GM23338 (cell line): ENCODE measurements around the gene GRK3.

Experiments
- CREB1 ChIP-seq: fragments of 250-450 bp; sonication (Bioruptor Pico); IDR thresholded peaks from 2 replicates; pipeline ENCODE4 v1.5.0; 2020; ENCODE audit warnings: low read depth, mild to moderate bottlenecking, moderate library complexity
- CTCF ChIP-seq, 2 experiments: fragments of 200-600 bp in 1 of 2; sonication (generic) in 1 of 2; conservative IDR thresholded peaks; 2 replicates each; pipeline versions ENCODE4 v1.5.1 to v1.6.1; 2016 to 2017; ENCODE audit warnings: antibody characterized with exemption in 2 of 2, low read depth in 2 of 2, mild to moderate bottlenecking in 2 of 2, moderate library complexity in 1 of 2
- EZH2 ChIP-seq: fragments of 200-600 bp; sonication (generic); IDR thresholded peaks from one replicate; pipeline ENCODE4 v1.8.0; 2017; ENCODE audit warnings: antibody characterized with exemption, mild to moderate bottlenecking, low read depth; ENCODE audit not compliant: unreplicated experiment
- EZH2phosphoT487 ChIP-seq: fragments of 200-600 bp; sonication (generic); IDR thresholded peaks from one replicate; pipeline ENCODE4 v1.8.1; 2018; ENCODE audit warnings: antibody characterized with exemption; ENCODE audit not compliant: unreplicated experiment
- JUNB ChIP-seq: IDR thresholded peaks from one replicate; pipeline ENCODE4 v1.6.1; 2016; ENCODE audit warnings: antibody characterized with exemption; ENCODE audit not compliant: unreplicated experiment
- NANOG ChIP-seq: IDR thresholded peaks from 2 replicates; pipeline ENCODE4 v1.6.1; 2016; ENCODE audit warnings: antibody characterized with exemption, borderline replicate concordance
- POLR2AphosphoS5 ChIP-seq: IDR thresholded peaks from 2 replicates; pipeline ENCODE4 v1.6.1; 2016; ENCODE audit warnings: antibody characterized with exemption, low read depth
- REST ChIP-seq: IDR thresholded peaks from one replicate; pipeline ENCODE4 v1.6.1; 2018; ENCODE audit warnings: antibody characterized with exemption; ENCODE audit not compliant: unreplicated experiment
- STAT1 ChIP-seq: IDR thresholded peaks from one replicate; pipeline ENCODE4 v1.6.1; 2016; ENCODE audit warnings: antibody characterized with exemption; ENCODE audit not compliant: unreplicated experiment
- ZNF114 ChIP-seq: fragments of 250-450 bp; sonication (Bioruptor Pico); IDR thresholded peaks from 2 replicates; pipeline ENCODE4 v1.5.0; 2020; ENCODE audit warnings: mild to moderate bottlenecking, moderate library complexity
- ZNF331 ChIP-seq: fragments of 250-450 bp; sonication (Bioruptor Pico); IDR thresholded peaks from 2 replicates; pipeline ENCODE4 v1.5.0; 2020; ENCODE audit warnings: low read depth, mild to moderate bottlenecking, moderate library complexity

GRCh38 chr22:25563761-25564319, 635 bp upstream of the GRK3 start:
- TF ChIP-seq NANOG, result no peak
- no peak for TF ChIP-seq EZH2phosphoT487
- 0 out of 4 replicates have a peak, but pooled peaks of 1 of the 2 experiments have one; percentile 8 for TF ChIP-seq CTCF (conservative IDR thresholded peaks at IDR 0.05; ENCODE audit: low read depth in 2 of 2)
- no peak for TF ChIP-seq REST
- TF ChIP-seq EZH2, result no peak
- no peak for TF ChIP-seq POLR2AphosphoS5
- TF ChIP-seq CREB1 (CRISPR knock-in tag), result no peak
- no peak for TF ChIP-seq ZNF331 (CRISPR knock-in tag)
- TF ChIP-seq JUNB, result no peak
- no peak for TF ChIP-seq STAT1
- no peak for TF ChIP-seq ZNF114
